Activated effector memory CD4-positive, alpha-beta T cell treated with anti-CD3 and anti-CD28 coated beads, Interleukin-2, amount 50 U/mL, for 16 hours (primary cell): ENCODE measurements around the gene OBSCN.
"Not testable (repeated sequence)": the region's sequence is repeated elsewhere in the genome, so short reads cannot be mapped to it uniquely, and the experiment has no call there.

Experiments
- DNase-seq: peaks from one replicate; pipeline ENCODE4 v3.0.0-alpha.2; 2020

Gene OBSCN

GRCh38 chr1:228228601-228229074 is 20.8 kb downstream of the OBSCN start:
- no peak for DNase-seq

- DNase-seq = no peak
These were observed 23.3 kb downstream of the OBSCN start for GRCh38 chr1:228231189-228231588.

- DNase-seq = no peak
These were observed 25.3 kb downstream of the OBSCN start for GRCh38 chr1:228233136-228233535.

- no peak for DNase-seq
These were observed 27.1 kb downstream of the OBSCN start for GRCh38 chr1:228234921-228235320.

GRCh38 chr1:228236744-228237143 is 28.9 kb downstream of the OBSCN start:
- no peak for DNase-seq

GRCh38 chr1:228238007-228238406 is 30.2 kb downstream of the OBSCN start:
- no peak for DNase-seq

GRCh38 chr1:228238461-228238860 is 30.6 kb downstream of the OBSCN start:
- DNase-seq = no peak

GRCh38 chr1:228240411-228241240 is 32.8 kb downstream of the OBSCN start:
- DNase-seq = no peak

- no peak for DNase-seq
These were observed 33.4 kb downstream of the OBSCN start for GRCh38 chr1:228241259-228241658.

GRCh38 chr1:228242409-228242808 is 34.6 kb downstream of the OBSCN start:
- no peak for DNase-seq

- DNase-seq = no peak
These were observed 35.2 kb downstream of the OBSCN start for GRCh38 chr1:228243093-228243492.

- not testable (repeated sequence) for DNase-seq
These were observed 36.1 kb downstream of the OBSCN start for GRCh38 chr1:228243989-228244388.

- DNase-seq = no peak
These were observed 37.3 kb downstream of the OBSCN start for GRCh38 chr1:228245111-228245510.

GRCh38 chr1:228246216-228246900 is 38.5 kb downstream of the OBSCN start:
- no peak for DNase-seq

GRCh38 chr1:228249513-228250305 is 41.9 kb downstream of the OBSCN start:
- DNase-seq = no peak

GRCh38 chr1:228252476-228252875 is 44.6 kb downstream of the OBSCN start:
- not testable (repeated sequence) for DNase-seq

- no peak for DNase-seq
These were observed 49.0 kb downstream of the OBSCN start for GRCh38 chr1:228256626-228257375.

- no peak for DNase-seq
These were observed 50.6 kb downstream of the OBSCN start for GRCh38 chr1:228258486-228258885.

- DNase-seq = no peak
These were observed 51.6 kb downstream of the OBSCN start for GRCh38 chr1:228259368-228259894.

GRCh38 chr1:228259951-228260350 is 52.1 kb downstream of the OBSCN start:
- DNase-seq = no peak

GRCh38 chr1:228261706-228262105 is 53.9 kb downstream of the OBSCN start:
- no peak for DNase-seq

GRCh38 chr1:228262475-228262874 is 54.6 kb downstream of the OBSCN start:
- DNase-seq = no peak
